Measurements from ENCODE around the gene ROBO1.
"Not testable (repeated sequence)": the region's sequence is repeated elsewhere in the genome, so short reads cannot be mapped to it uniquely, and the experiment has no call there.

Gene ROBO1

DNA sequence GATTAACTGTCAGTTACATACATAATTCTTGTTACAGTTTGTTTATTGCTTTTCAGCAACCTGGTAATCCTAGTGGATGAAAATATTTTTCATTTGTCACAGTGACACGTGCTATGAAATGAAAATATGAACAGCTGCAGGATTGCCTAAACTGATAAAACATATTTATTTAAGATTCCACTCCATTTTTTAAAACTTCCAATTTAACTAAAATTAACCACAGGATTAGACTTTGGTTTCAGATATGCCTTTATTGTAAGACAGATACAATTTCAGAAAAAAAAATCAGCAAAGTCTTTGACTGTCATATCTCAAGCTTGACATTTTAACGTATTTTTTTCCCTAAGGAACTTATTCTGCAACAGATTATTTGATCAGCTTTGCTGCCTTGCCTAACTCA, 550.7 kb downstream of the ROBO1 start:
- DNase-seq: no peak

DNA sequence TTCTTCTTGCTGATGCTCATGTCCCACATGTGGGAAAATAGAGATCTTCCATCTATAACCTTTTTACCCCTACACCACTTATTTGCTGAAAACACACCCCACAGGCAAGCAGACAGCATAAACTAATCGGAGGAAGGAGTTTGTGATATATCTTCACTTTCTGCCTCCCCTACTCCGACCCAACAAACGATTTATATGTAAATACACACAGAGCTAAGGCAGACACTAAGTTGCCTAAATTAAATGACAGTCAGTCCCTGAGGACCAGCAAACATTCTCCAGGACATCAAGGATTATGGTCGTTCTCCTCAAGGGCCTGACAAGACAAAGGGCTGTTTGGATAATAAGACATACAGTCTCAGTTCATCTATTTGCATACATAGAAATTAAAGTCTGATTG, 552.5 kb downstream of the ROBO1 start:
- no peak for DNase-seq

DNA sequence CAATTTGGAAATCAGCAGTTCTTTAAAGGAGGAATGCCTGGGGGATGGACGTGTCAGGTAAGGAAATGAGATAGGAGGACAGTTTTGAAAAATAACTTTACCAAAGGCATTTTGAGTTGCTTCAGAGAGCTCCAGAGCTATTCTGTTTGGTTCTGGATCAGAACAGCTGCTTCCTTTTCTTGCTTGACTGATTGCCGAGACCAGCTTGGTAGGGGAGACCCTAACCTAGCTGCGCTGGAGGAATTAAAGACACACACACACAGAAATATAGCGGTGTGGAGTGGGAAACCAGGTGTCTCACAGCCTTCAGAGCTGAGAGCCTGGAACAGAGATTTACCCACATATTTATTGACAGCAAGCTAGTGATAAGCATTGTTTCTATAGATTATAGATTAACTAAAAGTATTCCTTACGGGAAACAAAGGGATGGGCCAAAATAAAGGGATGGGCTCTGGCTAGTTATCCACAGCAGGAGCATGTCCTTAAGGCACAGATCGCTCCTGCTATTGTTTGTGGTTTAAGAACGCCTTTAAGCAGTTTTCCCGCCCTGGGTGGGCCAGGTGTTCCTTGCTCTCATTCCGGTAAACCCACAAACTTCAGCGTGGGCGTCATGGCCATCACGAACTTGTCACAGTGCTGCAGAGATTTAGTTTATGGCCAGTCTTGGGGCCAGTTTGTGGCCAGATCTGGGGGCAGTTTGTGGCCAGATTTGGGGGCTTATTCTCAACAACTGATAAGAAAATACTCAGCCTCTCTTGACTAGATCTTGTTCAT, 556.0 kb downstream of the ROBO1 start:
- DNase-seq: no peak

DNA sequence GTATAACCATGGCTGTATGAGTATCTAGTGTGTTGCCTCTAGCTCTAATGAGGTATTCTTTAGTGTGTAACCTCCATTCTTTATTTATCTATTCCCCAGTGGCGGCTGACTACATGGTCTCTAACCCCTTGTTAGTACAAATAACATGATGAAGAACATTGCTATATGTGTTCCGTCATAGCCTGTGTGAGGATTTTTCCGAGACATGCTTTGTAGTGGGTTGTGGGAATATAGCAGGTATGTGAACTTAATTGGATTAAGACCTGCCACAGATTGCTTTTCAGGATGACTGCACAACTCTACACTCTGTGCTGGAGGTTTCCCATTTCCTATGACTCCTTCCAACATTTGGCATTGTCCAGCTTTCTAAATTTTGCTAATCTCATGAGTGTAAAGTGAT, 563.4 kb downstream of the ROBO1 start:
- no peak for DNase-seq

DNA sequence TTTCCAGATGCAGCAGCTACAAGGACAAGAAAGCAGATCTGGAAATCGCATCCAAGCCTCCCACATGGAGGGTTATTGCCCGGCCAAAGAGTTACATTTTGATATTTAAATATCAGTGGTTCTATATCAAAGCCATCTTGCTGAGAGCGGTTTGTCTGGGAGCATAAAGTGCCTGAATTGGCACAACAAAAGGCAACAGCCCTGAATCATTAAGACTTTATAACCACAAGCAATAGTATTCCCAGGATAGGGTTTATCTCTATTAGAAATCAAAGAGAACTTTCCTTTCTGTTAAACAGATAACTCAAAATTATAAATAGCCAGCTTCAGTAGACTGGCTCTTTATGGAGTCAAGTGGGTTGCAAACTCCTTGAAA, 564.7 kb downstream of the ROBO1 start:
- no peak for DNase-seq

DNA sequence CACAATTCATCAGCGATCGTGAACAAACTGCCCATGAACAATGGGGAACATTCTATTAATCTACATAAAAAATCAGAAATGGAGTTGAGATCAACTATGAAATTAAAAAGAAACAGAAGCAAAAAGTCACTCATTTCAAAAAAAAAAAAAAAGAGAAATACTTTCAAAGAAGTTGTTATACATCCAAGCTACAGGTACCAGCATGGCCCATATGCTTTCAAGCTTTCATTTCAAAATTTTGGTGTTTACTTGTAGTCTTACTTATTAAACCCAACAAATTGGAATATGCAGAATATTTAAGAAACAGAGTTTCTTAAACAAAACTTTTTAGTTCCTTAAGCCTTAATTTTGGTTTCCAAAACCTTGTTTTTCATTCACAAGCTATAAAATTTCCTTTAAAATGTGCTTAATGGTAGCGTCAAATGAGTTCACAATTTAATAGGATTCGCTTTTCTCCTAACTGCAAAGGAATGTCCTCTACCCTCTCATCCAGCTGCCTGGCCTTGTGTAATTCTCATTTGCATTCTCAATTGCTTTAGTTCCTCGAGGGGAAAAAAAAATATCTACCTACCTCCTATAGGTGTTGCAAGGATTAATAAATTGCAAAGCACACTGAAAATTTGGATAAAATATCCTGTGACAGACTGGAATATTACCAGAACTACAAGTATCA, 565.2 kb downstream of the ROBO1 start:
- no peak for DNase-seq

DNA sequence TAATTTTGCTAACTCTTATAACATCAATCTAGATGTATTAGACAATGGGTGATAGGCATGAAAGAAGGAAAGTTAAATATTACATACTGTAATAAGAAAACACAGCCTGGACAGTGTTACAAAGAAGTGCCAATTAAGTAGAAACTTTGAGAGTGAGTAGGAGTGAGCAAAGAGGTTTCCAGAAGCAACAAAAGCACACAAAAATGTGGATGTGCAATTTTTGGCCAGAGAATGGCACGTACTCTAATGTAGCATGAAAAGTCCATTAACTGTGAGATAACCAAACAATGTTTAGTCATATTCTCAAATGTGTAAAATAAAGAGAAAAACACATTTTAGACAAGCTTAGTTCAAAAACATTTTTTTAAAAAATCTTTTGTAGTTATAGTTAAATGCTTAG, 567.3 kb downstream of the ROBO1 start:
- DNase-seq: no peak

DNA sequence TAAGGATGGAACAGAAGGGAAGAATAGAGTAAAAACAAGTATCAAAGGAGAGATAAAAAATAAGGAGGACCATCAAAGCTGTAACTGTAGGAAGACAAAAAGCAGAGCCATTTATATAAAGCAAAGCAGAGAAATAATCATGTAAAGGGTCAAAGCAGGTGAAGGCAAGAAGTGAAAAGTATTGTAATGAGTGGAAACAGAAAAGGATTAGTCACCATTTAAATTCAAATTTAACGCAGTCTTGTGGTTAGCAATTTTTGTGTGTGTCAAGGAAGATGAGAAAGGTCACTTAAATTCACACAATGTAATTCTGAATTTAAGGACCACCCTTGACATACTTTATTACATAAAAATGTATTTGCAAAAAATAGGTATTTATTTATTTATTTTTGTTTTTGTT, 567.8 kb downstream of the ROBO1 start:
- no peak for DNase-seq

DNA sequence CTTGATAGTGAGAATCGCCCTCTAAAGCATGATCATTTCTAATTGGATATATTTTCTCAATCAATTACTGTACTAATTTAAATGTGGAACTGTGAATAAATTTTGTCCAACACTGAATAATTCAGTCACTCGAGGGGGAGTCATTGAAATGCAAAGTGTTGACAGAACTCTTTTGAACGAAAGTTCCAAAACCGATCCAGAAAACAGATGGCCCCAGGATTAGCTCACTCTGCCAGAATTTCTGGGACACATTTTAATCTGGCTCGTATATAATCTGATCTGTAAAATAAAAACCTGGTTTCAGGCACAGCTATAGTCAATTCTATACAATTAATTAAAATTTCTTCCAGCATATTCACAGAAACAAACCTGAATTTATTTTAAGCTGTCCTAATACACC, 580.4 kb downstream of the ROBO1 start:
- no peak for DNase-seq

DNA sequence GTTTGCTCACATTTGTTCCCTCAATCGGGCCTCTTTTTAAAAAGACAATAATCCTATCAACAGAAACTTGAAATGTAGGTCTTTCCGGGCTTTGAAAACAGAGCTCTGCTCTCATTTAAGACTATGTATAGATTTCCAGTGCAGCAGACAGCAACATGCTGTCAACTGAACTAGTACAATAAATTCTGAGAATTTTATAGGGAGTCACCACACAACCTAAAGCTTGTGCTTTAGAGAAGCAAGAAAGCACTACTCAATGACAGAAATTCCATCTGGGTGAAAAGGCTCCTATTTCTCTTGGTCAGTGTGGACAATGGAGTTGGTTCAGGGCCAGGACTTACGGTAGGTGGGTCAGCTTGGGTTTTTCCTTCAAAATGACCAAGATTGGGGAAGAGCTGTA, 583.5 kb downstream of the ROBO1 start:
- no peak for DNase-seq

DNA sequence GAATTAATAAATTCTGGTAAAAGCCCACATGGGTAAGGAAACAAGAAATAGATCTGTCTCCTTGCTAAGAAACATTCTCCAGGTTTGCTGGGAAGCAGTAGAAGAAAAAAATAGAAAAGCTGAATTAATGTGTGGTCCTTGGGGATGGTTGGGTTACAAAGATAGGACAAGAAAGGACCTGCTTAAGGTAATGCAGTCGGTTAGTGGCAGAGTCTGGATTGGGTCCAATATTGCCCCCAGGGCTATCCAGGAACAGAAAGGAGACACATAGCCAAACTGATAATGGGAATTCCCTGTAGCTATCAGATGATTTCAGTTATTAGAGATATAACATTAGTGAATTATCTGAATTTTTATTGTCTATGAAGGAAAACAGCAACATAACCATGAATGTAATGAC, 584.3 kb downstream of the ROBO1 start:
- no peak for DNase-seq

DNA sequence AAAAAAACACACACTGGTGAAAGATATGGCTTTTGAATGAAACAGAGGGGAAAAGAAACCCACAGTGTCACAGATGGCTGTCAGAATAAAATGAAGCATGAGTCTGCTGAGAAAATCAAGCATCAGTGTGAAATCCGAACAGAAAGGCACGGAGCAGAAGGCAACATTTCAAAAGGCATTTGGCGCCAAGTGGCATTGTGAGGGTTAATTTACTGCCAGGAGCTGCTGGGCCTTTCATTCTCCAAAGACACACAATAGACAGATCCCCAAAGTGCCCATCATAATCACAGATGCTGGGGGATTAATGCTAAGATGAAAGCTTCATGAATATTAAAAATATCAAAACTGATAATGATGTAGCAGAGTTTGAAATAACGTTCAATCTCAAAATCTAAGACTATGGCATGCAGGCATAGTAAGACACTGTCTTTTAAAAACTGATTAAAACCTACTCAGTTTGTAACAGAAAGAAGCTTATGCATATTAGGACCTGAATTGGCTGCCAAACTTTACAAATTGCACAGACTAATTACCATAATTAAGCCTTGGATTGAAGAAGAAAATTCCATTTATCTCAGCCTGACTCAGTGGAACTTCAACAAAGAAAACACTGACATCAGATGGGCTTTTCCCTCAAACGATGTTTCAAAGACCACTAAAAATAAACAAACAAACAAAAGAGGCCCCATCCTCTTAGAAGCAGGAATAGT, 589.2 kb downstream of the ROBO1 start:
- DNase-seq: no peak

DNA sequence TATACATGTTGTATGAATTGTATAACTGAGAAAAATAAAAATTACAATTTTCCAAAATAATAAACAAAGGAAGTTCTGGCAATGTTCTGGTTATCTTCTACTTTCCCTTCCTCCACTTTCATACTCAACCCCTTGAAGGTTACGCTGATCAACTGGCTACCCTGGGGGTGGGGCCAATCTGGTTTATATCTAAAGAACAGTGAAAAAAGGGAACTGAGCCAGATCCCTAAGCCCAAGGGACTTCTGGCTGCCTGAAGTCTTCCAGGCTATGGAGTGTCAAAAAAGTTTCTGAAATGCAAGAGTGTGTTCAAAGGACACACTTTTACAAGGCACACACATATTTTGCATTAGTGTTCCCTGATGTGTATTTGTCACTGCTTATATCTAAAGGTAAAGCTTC, 591.9 kb downstream of the ROBO1 start:
- DNase-seq: no peak

DNA sequence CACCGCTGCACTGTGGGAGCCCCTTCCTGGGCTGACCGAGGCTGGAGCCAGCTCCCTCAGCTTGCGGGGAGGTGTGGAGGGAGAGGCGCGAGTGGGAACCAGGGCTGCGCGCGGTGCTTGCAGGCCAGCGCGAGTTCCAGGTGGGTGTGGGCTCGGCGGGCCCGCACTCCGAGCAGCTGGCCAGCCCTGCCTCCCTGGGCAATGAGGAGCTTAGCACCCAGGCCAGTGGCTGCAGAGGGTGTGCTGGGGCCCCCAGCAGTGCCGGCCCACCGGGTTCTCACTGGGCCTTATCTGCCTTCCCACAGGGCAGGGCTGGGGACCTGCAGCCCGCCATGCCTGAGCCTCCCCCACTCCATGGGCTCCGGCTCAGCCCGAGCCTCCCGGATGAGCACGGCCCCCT, 594.5 kb downstream of the ROBO1 start:
- not testable (repeated sequence) for DNase-seq

DNA sequence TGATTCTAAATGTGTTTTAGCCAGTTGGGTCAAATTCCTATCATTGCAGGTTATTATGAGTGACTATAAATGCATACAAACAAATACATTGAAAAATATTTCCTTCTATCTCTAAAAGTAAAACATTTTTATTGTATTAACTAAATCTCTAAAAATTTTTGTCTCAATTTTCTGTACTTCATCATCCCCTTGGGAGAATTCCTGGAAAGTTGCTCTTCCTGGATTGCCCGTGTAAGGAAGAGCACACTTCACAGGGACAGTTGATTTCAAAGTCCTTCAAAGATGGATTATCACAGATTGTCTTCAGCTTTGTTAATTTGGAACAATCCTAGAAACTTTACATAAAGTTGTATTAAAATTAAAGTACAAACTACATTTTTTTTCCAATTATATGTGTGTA, 595.6 kb downstream of the ROBO1 start:
- DNase-seq: no peak

DNA sequence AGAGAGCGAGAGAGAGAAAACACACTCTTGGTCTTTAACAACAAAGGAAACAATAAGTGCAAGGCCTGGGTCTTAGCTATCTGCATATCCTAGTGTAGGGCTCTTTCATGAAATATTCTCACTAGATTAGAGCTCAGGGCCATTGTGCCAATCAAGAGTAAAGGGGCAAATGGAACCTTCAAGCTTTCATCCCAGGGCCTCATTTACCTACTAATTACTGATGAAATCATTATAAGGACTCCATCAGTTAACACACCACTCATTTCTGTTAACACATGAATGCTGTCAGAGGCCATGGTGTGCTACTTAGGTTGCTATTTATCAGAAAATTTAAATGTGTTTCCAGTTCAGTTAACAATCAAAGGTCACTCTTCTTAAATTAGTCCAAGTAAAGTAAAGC, 597.8 kb downstream of the ROBO1 start:
- DNase-seq: no peak

DNA sequence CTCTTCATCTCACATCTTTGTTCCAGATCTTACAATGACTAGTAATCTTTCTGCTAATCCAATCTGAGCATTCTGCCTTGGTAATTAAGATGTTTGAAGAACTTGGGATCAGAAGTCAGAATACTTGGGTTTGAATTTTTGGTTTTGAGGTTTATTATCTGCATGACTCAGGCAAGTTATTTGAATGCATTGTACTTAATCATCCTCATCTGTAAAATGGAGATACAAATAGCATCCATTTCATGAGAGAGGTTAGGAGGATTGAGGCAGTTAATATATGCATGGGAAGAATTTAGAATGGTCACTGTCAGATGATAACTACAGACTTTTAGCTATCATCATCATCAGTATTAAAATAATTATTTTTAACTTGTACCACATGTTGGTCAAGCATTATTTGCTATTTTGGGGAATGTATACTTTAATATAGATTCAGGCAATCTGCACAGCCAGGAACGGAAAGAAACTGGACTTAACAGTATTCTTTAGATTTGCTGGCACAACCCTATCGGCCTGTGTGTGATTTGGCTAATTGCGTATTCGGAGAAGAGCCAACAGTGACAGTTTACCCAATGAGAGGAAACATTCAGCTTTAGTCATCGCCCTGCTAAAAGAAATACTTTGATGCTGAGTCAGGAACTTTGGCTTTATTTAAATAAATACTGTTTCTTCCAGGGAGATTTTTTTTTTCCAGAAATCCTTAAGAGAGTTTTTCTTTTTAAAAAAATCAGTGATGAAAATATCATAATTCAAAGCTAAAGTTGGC, 600.0 kb downstream of the ROBO1 start:
- DNase-seq: no peak

DNA sequence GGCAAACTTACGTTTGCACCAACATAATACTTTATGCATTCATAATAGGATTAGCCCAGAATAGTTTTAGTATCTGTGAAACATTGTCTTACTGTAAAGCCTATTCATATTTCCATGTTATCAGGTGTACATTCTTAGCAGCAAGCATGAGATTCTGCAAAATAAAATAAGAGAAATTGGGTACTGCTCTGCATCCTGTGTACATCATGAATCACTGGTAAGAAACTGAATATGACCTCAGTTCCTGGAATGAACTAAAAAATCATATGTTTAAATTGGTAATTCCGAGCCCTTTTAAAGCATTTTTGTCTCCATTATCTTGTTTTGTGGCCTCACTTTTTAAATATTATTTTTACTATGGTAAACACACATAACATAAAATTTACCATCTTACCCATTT, 605.1 kb downstream of the ROBO1 start:
- no peak for DNase-seq

DNA sequence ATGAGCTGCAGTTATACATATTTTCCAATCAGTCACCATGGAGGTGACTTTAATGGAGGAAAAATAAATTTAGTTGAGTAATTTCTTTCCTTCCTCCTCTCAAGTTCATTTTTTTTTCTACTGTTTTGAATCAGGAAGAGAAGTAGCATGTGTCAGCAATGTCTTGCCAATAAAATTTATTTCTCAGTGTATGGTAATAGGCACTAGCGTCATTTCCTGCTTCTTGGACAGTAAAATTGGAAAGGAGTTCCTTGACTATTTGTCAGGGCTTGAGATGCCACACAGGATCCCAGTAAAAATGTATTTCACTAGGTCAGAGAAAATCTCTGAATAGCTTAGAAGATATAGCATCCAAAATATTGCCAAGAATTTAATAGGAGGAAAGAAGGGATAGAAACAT, 605.9 kb downstream of the ROBO1 start:
- DNase-seq: no peak

DNA sequence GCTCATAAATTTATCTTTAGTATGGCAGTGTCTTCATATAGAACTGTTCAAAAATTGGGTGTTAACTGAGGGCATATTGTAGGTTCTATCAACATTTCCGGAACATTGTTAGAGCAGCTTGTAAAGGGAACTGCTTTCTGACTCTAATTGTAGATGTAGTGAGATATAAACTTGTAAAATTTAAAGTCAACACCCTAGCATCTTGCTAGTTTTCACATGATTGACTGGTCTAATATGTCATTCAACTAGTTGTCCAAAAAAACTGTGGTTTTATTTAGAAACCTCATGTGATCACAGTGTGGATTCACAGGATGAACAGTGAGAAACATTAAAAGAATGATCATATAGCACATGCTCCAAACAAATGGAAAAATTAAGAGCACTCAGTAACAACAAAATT, 607.4 kb downstream of the ROBO1 start:
- no peak for DNase-seq

DNA sequence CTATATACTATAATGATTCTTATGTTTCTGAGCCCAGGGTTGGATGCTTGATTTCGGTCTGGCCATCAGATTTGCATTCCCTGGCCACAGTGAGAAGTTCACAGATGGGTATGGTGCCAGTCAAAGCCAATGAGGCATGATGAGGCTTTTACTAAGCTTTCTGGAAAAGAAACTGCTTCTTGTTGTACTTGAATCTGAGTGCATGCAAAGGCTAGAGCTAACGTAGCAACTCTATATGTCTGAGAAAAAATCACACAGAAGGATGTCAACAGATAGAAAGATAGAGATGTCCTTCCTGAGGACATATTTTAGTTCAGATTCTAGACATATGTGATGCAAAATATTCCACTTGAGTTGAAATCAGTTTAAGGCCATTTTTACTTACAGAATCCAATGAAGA, 608.1 kb downstream of the ROBO1 start:
- DNase-seq: no peak

DNA sequence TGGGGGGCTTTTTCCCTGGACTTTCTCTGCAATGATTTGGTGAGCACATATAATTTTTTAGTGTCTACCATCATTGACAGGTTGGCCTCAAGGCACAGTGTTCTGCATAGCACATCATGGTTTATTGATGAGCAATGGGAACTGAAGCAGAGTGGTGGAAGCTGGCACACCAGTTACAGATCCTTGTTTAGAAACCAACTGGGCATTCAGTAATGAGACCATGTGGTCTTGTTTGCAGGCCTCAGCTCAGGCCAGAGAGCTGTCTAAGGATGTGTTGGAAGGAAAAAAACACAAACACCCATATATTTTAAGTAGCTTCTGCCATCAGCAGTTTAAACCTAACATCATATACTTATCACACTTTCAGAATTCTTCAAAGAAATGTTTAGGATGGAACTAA, 610.6 kb downstream of the ROBO1 start:
- no peak for DNase-seq

DNA sequence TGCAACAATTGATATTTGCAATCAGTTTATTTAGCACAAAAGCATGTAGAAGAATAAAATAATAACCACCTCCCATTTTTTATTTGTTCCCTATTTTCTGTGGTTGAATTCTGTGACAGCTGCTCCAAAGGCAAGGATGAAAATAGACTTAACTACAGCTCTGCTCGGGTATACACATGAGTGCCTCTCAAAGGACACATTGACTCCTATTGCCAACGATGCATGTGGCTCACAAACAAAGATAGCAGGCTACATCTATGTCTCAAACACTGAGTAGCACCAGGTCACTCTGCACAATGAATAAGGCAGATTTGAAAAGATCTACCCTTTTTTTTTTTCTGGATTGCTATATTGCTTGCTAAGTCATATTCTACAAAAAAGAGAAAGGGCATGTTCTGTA, 612.9 kb downstream of the ROBO1 start:
- no peak for DNase-seq

DNA sequence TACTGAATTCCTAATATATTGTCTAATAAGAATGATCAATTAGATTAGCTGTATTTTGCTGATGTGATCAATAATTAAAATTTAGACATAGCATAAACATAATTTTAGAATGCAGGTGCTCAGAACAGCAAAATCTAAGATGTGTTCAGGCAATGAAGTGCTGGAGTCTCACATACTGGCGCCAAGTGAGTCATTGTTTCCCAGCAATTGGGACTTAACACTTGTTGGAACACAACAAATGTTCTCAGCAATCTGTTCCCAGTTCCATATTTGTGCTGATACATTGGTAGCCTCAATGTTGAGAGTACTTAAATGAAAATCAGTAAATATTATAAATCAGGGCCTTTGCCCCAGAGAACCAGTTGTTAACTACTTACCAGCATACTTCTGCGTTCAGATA, 619.0 kb downstream of the ROBO1 start:
- DNase-seq: no peak
